ENCODE data around the gene CFAP77. TPM values are rescaled to one million over a fixed set of nuclear protein-coding genes. Genes with fewer than 3 reads are reported as not detected.
A peak's percentile ranks its signal among the peaks of the same experiment; 100 is the strongest.

The CFAP77 gene
- total and polyA plus RNA-seq, 4 donors, result 4.9 to 12.8 (median 6.2) TPM

GRCh38 chr9:132543251-132543650, 133.2 kb downstream of the CFAP77 start:
- WGBS, 2 donors, result 91 to 94% methylated on average over 4 of the region's 4 CpGs
- no peak overlapping the region for H3K4me3 ChIP-seq
- no peak for TF ChIP-seq CTCF (IDR thresholded peaks at IDR 0.05; ENCODE audit: control extremely low read depth, extremely low read depth)
- H3K9ac ChIP-seq (ENCODE audit: insufficient read depth in 1 of 2, low read length in 2 of 2), result no peak overlapping the region
- H3K27me3 ChIP-seq (ENCODE audit: control insufficient read depth in 3 of 3, insufficient read depth in 3 of 3, low read length in 2 of 3), result no peaks in the 10 kb centered on the region
- ATAC-seq (ENCODE audit: insufficient read depth, low FRiP score) (no peak), DNase-seq (no peak)
- no peaks in the 10 kb centered on the region for H3K36me3 ChIP-seq (ENCODE audit: control insufficient read depth in 4 of 4, insufficient read depth in 4 of 4, low read length in 4 of 4)
- H3K27ac ChIP-seq (ENCODE audit: low read depth in 1 of 2, low read length in 1 of 2), result no peak overlapping the region
- peaks cover 0 to 6% (median 0%) of the 10 kb centered on the region in 4 donors for H3K9me3 ChIP-seq (ENCODE audit: control insufficient read depth in 4 of 4, insufficient read depth in 3 of 4, low read length in 3 of 4)
- peaks cover 0 to 14% (median 2%) of the 10 kb centered on the region in 5 donors for H3K4me1 ChIP-seq (ENCODE audit: control insufficient read depth in 5 of 5, insufficient read depth in 5 of 5, low read length in 5 of 5)

- Histone ChIP-seq H3K9ac (ENCODE audit: insufficient read depth in 1 of 2, low read length in 2 of 2) (no peak overlapping the region), H3K27ac (ENCODE audit: low read depth in 1 of 2, low read length in 1 of 2) (no peak overlapping the region), H3K4me3 (no peak overlapping the region), H3K36me3 (ENCODE audit: control insufficient read depth in 4 of 4, insufficient read depth in 4 of 4, low read length in 4 of 4) (no peaks in the 10 kb centered on the region), H3K4me1 (ENCODE audit: control insufficient read depth in 5 of 5, insufficient read depth in 5 of 5, low read length in 5 of 5) (peaks cover 0 to 16% (median 2%) of the 10 kb centered on the region in 5 donors), H3K27me3 (ENCODE audit: control insufficient read depth in 3 of 3, insufficient read depth in 3 of 3, low read length in 2 of 3) (no peaks in the 10 kb centered on the region), H3K9me3 (ENCODE audit: control insufficient read depth in 4 of 4, insufficient read depth in 3 of 4, low read length in 3 of 4) (peaks cover 0 to 6% (median 0%) of the 10 kb centered on the region in 4 donors)
- peak; percentile 33 to 55 (median 35) for DNase-seq
- TF ChIP-seq CTCF (IDR thresholded peaks at IDR 0.05; ENCODE audit: control extremely low read depth, extremely low read depth), result no peak
- 48 to 70% methylated on average over 21 of the region's 21 CpGs for WGBS, 2 donors
- no peak for ATAC-seq (ENCODE audit: insufficient read depth, low FRiP score)
These were observed 133.9 kb downstream of the CFAP77 start for GRCh38 chr9:132543960-132544359.

GRCh38 chr9:132545578-132545977, 135.6 kb downstream of the CFAP77 start:
- H3K27me3 ChIP-seq (ENCODE audit: control insufficient read depth in 3 of 3, insufficient read depth in 3 of 3, low read length in 2 of 3), result no peaks in the 10 kb centered on the region
- 77 to 80% methylated on average over 9 of the region's 9 CpGs for WGBS, 2 donors
- DNase-seq, result no peak

More at GRCh38 chr9:132545578-132545977, 135.6 kb downstream of the CFAP77 start:
- H3K36me3 ChIP-seq (ENCODE audit: control insufficient read depth in 4 of 4, insufficient read depth in 4 of 4, low read length in 4 of 4), result no peaks in the 10 kb centered on the region
- no peak overlapping the region for H3K27ac ChIP-seq (ENCODE audit: low read depth in 1 of 2, low read length in 1 of 2)
- ATAC-seq (ENCODE audit: insufficient read depth, low FRiP score), result no peak
- no peak for TF ChIP-seq CTCF (IDR thresholded peaks at IDR 0.05; ENCODE audit: control extremely low read depth, extremely low read depth)
- peaks cover 0 to 13% (median 2%) of the 10 kb centered on the region in 5 donors for H3K4me1 ChIP-seq (ENCODE audit: control insufficient read depth in 5 of 5, insufficient read depth in 5 of 5, low read length in 5 of 5)
- no peak overlapping the region for H3K9ac ChIP-seq (ENCODE audit: insufficient read depth in 1 of 2, low read length in 2 of 2)
- peaks cover 0 to 6% (median 0%) of the 10 kb centered on the region in 4 donors for H3K9me3 ChIP-seq (ENCODE audit: control insufficient read depth in 4 of 4, insufficient read depth in 3 of 4, low read length in 3 of 4)
- H3K4me3 ChIP-seq, result no peak overlapping the region

Data from lung (tissue), 12 donors.